IPS-11a (cell line): Measurements from ENCODE around the gene MYO16.

ENCODE experiments used
- H3K4me3 ChIP-seq: one replicate; pipeline ENCODE4 v1.5.1; 2013; ENCODE audit warnings: low read depth, low read length, control low read depth

Gene MYO16

DNA sequence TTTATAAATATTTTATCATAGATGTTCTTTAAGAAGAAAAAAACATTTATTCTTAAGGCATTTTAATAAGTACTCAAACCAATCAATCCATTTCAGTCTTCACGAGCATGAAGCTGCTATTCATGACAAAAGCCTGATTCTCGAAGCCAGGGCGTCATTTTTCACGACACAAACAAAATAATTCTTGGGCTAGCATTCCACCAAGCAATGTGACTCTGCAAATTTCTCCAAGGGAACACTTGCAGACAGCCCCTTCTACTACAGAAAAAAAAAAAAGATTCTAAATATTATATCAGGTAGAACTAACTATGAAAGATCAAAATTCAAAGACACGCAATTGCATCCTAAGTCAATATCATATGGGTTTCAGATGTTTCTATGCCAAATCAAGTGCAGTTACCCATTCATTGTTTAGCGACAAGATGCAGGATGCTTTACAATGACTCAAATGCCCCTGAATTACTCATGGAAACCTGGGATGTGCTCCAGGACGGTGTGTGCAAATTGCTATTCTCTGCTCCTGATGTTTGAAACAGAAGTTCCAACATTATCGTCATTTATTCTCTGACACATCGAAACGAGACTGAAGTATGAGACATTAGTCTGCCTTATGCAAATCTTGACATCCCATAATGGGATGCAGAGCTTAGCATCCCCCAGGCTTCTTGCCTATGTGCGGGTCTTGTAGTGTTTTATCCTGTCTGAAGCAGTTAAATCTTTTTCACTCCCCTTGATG is 517.7 kb downstream of the MYO16 start:
- H3K4me3 ChIP-seq = no peak overlapping the region

DNA sequence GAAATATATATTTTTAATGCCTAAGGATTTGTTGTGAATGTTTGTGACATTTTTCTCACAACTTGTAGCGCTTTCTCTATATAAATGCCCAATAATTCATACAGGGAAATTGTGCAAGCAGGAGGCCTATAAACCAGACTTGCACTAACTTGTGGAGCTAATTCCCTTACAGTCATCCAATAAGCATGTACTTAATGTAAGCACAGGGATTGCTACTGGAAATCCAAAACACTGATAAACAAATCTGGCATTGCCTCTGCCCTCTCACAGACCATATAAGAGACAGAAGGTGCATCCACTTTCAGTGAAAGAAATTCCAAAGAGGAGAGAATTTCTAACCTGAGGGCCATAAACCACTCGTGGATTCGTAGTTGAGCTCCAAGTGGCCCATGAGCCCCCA is 518.8 kb downstream of the MYO16 start:
- no peak overlapping the region for H3K4me3 ChIP-seq

DNA sequence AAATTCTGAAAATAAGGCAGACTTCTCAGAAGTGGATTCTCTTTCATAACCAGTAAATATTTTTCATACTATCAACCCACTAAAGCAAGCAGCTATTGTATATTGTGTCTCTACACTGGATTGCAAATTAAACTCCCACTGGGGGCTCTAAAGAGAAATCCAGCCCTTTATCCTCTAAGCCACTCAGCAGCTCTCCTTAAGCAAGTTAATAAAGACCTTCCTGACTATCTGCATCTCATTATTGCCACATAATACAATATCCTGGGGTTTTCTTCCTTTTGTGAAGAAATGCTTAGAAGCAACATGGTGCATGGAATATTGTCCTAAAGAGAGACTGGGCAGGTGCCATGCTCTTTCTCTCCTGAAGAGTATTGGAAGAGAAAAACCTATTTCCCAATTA is 521.3 kb downstream of the MYO16 start:
- no peak overlapping the region for H3K4me3 ChIP-seq

DNA sequence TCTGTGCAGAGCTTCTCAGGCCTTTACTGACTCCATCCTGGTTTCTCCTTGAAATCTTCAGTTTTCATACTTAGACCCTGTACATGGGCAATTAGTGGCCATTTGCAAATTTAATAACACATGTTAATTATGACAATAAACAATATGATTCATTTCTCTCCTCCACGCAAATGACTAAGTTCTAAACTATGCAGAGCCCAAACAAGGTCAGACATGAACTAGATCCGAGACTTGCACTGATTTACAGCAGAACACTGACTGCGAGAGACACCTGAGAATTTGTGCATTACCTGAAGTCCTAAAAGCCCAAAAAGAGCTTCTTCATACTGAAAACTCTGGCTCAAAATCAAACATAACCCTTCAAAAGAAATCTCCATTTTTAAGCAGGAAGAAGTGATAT is 521.8 kb downstream of the MYO16 start:
- no peak overlapping the region for H3K4me3 ChIP-seq

DNA sequence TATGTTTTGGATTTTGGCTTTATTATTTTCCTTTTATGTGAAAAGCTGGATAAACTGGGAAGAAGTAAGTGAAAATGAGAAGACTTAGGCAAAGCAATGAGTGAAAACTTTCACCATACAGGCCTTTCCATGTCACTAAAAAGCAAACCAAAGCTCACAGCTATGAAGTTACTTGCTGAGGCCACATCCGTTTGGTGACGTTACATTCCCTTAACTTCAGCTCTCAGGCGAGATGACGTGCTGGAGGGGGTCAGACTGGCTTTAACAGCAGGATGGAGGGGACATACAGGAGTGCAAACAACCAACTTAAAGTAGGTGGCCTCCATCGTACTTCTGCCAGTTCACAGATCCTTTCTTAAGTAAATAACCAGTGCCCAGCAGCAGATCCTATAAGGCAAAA is 522.3 kb downstream of the MYO16 start:
- H3K4me3 ChIP-seq = no peak overlapping the region

DNA sequence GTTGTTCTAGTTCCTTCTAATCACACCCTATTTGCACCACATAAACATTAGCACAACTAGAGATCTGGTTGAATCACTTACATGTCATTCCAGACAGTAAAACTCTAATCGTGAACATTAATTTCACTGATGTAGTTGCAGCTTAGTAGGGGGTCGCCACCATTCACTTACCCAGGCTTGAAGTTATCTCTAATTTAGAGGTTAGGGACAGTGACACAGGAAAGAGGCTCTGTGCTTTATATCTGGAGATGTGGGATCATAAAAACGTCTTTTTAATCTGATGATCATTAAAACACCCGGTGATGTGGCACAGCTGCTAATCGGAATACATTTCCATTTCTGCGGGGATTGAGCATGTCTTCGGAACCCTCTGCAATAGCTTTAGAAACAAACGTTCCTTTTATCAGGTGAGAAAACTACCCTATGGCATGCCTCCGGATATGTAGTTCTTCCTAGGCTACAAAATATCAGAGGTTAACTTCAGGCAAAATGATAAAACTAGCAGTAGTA is 523.0 kb downstream of the MYO16 start:
- H3K4me3 ChIP-seq = no peak overlapping the region

DNA sequence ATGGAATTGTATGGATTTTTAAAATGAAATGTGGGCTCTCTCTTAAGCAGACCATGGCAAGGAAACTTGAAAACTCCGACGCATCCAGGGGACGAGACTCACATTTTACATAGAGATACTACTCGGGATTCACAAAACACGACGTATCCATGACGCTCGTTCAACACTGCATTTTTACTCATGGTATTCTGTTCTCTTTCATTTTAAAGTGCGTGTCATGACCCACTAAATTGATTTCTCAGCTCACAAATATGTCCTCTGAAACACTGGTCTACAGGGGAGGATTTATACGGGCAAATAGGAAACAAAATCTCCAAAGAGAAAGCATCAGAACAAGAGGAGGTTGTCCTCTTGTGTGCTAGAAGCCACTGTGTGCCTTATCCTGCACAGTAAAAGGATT is 523.5 kb downstream of the MYO16 start:
- H3K4me3 ChIP-seq = no peak overlapping the region

DNA sequence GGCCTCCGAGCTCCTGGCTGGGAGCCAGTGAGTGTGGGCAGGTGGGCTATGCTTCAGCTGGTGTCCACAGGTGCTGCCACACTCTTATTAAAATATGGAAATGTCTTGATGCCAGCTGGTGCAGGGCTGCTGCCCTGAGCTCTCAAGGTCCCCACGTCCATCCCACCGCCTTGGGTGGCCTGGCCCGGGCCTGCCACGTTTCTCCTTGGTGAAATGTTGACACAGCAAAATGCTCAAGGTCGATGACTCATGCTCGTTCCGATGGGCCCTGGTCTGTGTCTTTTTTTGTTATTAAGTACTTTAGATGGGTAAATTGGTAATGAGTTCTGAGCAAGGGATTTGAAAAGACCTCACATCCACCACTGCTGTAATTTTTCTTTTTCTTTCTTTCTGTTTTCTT is 524.7 kb downstream of the MYO16 start:
- H3K4me3 ChIP-seq = no peak overlapping the region

DNA sequence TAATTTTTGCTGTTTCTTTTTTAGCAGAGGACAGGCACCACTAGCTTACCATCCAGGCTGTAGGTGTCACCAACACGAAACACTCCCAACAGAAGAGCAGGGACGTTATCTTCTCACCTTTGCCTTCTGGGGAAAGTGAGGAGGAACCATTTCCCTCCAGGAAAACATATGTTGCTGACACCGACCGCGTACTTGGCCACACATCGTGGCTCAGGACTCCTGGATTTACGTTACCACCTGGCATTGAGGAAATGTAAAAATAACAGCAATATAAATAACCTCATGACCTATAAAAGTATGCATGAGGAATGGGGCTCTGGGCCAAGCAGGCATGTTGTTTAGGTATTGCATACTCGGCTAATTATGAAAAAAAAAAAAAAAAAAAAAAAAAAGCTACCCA is 525.1 kb downstream of the MYO16 start:
- H3K4me3 ChIP-seq = no peak overlapping the region

DNA sequence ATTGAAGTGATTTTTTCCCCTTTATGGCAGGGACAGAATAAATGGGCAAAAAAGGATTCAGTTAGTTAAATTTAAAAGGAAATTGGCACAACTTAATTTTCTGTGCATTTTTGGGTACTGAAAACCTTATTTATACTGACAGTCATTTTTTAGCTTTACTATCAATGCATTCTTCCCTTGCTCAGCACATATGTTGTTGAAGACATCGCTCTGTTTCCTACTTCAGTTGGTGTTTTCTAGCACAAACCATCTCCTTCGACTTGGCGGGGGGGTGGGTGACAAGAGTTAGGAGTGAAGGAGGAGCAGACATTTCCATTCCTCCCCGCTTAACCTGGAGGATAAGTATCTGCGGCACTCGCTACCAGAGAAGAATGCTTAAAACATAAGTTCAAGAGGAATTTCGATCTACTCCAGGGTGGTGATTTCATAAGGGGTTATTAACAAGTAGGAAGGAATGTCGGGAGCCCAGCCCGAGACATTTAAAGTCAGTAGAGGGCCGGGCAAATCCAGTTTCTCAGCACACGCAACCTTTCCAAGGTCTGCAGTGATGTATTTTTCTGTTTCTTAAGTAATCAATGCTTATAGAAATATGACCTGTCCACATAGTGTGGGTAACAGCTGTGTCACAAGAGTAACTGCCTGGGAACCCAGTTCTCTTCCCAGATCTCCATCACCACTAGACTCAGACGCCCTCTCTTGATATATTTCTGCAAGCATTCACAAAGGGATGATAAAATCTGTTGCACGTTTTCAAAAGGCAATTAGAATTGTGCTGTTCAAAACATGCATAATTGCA is 525.8 kb downstream of the MYO16 start:
- no peak overlapping the region for H3K4me3 ChIP-seq

DNA sequence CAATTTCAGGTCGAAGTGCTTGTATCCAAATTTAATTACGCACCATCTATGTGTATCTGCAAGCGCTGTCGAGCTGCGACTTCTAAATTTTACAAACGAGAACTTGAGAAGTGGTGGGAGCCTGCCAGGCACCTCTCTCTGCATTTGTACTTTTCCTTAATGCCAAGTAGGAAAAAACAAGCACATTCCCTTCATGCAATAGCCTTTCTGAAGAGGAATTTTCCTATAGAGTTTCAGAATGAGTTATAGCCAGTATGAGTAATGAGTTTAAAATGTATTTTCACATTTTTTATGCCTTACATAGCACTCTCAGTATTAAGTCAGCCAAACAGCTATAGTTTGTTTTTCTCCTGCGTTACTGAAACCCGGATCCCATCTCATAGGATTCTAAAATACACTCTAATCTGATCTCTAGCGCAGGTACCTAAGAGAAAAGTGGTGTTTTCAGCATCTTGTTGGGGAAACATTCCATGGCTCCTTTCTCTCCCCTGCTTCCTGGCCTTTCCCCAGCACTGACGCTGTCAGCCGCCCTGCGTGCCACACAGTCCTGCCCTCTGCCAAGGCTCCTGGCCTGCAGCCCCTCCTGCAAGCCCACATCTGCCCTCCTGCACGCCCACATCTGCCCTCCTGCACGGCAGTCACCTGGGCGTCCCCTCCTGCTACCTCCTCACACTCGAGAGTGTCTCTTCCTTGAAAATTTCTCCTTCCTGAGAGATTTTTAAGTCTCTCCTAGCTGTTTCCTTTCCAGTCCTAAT is 526.9 kb downstream of the MYO16 start:
- no peak overlapping the region for H3K4me3 ChIP-seq

DNA sequence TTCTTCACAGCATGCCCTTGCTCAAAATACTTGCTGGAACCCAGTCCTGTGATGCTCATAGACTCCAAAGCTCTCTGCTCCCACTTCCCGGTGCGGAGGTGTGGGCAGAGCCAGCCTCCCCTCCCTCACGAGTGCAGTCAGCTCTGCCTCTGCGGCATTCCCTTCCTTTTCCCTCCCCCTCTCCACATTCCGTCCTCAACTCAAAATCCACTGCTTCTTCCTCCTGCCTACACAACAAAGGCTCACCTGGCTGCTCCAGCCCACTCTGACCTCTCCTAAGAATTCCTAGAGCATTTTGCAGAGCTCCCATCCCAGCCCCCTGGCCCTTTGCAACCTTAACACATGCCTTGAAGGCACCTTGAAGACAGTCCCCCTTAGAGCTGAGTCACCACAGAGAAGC is 527.9 kb downstream of the MYO16 start:
- no peak overlapping the region for H3K4me3 ChIP-seq

DNA sequence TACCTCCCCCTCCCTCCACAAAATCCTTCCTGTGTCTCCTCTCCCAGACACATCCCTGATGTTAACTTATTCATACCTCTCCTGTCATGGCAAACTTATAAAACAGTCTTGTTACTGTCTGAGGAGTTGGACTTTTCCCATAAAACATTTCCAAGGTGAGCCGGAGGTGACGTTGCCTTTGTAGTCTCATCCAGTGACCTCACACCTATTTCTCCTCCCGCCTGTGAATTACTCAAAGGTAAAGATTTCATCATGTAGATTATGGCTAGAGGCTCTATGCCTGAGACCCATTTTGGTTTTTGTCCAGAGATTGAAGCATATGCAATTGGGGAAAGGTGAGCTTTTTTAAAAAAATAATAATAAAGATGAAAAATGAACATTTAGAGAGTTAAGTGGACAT is 529.0 kb downstream of the MYO16 start:
- H3K4me3 ChIP-seq = no peak overlapping the region

DNA sequence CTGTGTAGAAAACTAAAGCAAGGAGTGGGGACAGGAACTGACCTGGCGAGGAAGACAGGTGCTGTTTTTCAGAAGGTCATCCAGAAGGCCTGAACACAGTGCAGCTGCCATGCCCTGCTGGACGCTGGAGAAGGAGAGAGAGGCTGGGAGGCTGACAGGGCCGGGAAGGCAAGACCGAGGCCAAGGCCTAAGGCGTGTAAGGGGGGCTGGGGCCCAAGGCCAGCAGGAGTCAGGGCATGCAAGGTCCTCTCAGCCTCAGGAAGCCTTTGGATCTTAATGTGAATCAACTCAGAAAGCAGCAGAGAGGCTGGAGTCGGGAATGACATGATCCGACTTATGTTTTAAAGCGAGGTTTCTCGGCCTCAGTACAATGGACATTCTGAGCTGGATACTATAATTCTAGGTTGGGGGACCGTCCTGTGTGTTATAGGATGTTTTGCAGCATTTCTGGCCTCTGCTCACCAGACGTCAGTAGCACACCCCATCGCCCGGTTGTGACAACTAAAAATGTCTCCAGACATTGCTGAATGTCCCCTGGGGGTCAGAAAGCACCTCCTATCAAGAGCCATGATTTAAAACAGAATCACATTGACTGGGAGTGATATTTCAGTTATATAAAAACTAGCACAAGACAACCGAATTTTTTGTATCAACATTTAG is 530.4 kb downstream of the MYO16 start:
- H3K4me3 ChIP-seq = no peak overlapping the region

DNA sequence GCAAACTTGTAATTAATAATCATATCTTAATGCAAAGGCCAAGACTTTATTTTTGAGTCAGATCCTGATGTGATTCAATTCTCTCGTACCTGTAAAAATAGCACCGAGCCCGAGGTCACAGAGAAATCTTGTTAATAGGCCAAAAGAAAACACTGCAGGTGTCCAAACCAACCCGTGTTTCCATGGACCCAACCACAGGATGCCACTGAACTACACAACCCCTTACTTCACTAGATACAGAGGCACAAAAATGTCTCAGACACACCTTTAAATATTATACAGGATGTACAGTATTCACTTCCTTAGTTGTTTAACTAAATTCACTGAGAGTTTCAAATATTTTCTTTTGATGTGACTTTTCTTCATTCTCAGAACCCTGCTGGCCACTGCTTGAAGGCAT is 530.9 kb downstream of the MYO16 start:
- H3K4me3 ChIP-seq = no peak overlapping the region

DNA sequence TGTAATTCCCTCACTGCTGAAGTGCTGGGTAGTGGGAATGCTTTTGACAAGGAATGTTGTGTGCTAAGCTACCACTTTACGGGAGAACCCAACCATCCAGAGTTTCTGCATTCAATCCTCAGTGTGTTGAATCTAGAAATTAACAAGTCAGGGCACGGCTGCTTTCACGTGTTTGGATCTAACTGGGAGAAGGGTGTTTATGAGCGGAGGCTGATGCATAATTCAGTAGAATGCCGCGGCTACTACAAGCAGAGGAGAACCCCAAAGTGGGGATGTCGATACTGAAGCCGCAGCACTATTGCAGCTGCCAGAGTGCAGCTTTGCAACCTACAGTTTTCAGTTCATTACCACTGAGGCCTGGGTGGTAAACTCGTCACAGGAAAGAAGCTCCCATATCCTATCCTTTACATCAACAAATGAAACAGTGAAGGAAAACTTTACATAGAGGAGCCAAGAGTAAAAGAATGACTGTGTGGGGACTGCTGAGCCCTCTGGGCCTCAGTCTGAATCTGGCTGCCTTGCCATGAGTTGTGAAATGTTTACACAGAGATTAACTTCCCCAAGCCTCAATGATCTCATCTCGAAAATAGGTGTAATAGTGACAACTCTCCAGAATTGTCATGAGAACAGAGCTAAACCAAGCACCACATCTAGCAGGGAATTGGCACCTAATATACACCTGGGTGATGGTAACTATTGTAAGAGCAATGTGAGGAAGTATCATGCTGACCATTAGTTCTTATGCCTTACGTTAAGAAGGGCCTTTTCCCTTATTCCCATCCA is 531.7 kb downstream of the MYO16 start:
- no peak overlapping the region for H3K4me3 ChIP-seq

DNA sequence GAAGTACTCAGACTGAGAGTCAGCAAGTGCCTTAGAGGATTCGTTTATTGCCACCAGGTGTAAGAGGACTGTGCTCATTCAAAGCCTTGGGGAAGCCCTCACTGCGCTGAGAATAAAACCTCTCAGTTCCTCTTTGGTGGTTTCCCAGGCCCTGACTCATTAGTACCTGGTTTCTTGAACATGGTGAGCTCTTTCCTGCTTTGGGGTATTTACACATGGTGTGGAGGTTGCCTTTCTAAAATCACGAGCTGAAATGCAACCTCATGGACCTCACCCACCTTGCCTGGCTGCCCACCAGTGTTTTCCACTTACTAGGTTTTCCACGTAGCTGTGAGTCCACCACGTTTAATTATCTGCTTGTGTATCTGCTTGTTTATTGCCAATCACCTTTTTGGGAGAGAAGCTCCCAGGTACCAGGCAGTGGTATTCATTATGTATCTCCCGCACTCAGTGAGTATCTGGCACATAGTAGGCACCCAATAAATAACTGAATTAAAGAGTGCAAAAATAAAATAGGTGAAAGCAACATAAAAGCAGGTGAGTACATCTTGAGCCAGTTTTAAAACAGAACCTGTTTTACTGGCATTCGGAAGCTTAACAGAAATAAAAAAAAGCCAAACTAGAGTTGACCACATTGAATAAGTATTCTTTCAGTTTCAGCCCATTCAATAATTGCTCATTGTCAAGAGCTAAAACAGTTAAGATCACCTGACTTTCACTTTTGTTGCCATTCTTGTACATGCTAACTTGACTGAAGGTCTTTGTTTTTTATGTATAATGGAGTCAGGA is 533.0 kb downstream of the MYO16 start:
- no peak overlapping the region for H3K4me3 ChIP-seq

DNA sequence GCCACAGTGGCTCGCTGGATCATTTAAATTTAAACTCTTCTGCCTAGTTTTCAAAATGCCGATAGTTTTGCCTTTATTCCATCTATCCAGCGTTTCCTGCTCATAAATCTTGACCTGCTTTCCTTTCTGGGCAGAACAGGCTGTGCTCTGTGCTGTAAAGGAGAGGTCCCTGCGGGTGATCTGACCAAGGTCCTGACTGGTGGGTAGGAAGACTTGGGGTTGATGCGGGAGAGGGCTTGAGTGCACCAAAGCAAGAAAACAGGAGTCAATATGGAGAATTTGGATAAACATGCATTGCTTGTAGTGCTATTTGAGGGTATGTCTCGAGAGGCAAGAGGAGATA is 533.6 kb downstream of the MYO16 start:
- H3K4me3 ChIP-seq = no peak overlapping the region

DNA sequence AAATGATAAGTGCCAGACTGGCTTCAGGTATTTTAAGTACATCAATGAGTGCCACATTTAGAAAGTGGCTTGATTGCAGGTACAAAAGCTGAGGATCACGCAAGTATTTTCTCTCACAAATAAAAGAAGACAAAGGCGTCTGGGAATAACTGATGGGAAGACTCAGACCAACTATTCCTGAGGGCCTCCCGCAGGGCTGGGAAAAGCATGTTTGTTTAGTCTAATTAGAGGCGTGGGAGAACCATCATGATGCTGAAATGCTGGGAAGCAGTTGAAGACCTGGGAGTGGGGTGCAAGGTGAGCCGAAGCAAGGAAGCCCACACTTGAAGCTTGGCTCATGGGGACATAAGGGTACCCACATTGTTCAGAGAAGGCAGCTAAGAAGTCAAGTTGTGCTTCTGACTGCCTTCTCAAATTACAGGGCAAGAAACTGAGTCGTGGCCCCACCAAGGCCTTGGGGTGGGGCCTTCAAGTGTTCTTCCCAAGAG is 536.0 kb downstream of the MYO16 start:
- no peak overlapping the region for H3K4me3 ChIP-seq

DNA sequence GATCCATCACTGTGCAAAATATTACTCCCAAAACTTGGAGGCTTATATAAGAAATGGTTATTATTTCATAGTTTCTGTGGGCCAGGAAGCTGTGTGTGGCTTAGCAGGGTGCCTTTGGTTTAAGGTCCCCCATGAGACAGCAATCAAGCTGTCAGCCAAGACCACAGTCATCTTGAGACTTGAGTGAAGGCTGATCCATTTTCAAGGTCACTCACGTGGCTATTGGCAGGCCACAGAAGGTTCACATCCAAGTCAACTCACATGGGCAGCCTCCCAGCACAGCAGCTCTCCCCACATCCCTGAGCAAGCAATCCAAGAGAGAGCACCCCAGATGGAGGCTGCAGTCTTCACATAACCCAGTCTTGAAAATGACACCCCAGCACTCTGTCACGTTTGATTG is 537.4 kb downstream of the MYO16 start:
- no peak overlapping the region for H3K4me3 ChIP-seq
